SK-N-SH (cell line): Measurements from ENCODE around the gene PELI1. TPM values are rescaled to one million over a fixed set of nuclear protein-coding genes. Genes with fewer than 3 reads are reported as not detected.

Source experiments
- CTCF ChIA-PET: fragments of 300-600, 350-600 bp; formaldehyde crosslinking; extraction: SDS; loops from one replicate; lab custom pipeline; 2021; lab: Yijun Ruan, JAX
- POLR2A ChIA-PET: fragments of 350-600 bp; sonication (Branson Sonifier 250); formaldehyde crosslinking; extraction: SDS; loops from one replicate; lab custom pipeline; 2020; ENCODE audit warnings: antibody characterized with exemption, inconsistent platforms; lab: Yijun Ruan, JAX
- DNase-seq: peaks from one replicate; pipeline ENCODE4 v3.0.0; 2012
- H2AFZ ChIP-seq: fragments of 200-600 bp; sonication (generic); 2 replicates; pipeline ENCODE4 v1.8.1; 2016; ENCODE audit warnings: antibody characterized with exemption, mild to moderate bottlenecking, low read depth
- H3F3A ChIP-seq: fragments of 200-600 bp; sonication (generic); replicated peaks from 2 replicates; pipeline ENCODE3; 2016; ENCODE audit warnings: antibody characterized with exemption, mild to moderate bottlenecking; ENCODE audit not compliant: insufficient read depth
- H3K27ac ChIP-seq, 2 experiments: fragments of 200-500 bp in 1 of 2; fragments of 200-600 bp in 1 of 2; sonication (Bioruptor generic) in 1 of 2; sonication (generic), shearing (Covaris generic) in 1 of 2; 2 replicates each; pipeline versions ENCODE4 v1.5.1 to v1.6.1; 2014 to 2016; ENCODE audit warnings: low read depth in 2 of 2, inconsistent platforms in 1 of 2, low read length in 1 of 2, mild to moderate bottlenecking in 1 of 2, mixed read lengths in 1 of 2
- H3K27me3 ChIP-seq: fragments of 200-600 bp; sonication (generic), shearing (Covaris generic); 2 replicates; pipeline ENCODE4 v1.6.1; 2016; ENCODE audit warnings: mixed run types; ENCODE audit not compliant: insufficient read depth
- H3K36me3 ChIP-seq, 2 experiments: fragments of 200-500 bp in 1 of 2; fragments of 200-600 bp in 1 of 2; sonication (Bioruptor generic) in 1 of 2; sonication (generic) in 1 of 2; replicated peaks in 1 of 2; 2 replicates each; pipeline versions ENCODE3 to v1.5.1; 2014 to 2016; ENCODE audit warnings: low read length in 1 of 2, mild to moderate bottlenecking in 1 of 2; ENCODE audit not compliant: insufficient read depth in 2 of 2, control insufficient read depth in 1 of 2
- H3K4me1 ChIP-seq, 2 experiments: fragments of 200-500 bp in 1 of 2; fragments of 200-600 bp in 1 of 2; sonication (Bioruptor generic) in 1 of 2; sonication (generic), shearing (Covaris generic) in 1 of 2; 2 replicates each; pipeline versions ENCODE4 v1.5.1 to v1.6.1; 2014 to 2016; ENCODE audit warnings: low read depth in 1 of 2, low read length in 1 of 2, mixed run types in 1 of 2; ENCODE audit not compliant: insufficient read depth in 2 of 2, control insufficient read depth in 1 of 2
- H3K4me2 ChIP-seq: fragments of 200-600 bp; sonication (generic), shearing (Covaris generic); 2 replicates; pipeline ENCODE4 v1.6.1; 2017; ENCODE audit warnings: mixed run types
- H3K4me3 ChIP-seq, 2 experiments: fragments of 200-500 bp in 1 of 2; fragments of 200-600 bp in 1 of 2; sonication (Bioruptor generic) in 1 of 2; sonication (generic), shearing (Covaris generic) in 1 of 2; 2 replicates each; pipeline versions ENCODE4 v1.5.1 to v1.8.1; 2014 to 2016; ENCODE audit warnings: low read depth in 2 of 2, inconsistent platforms in 1 of 2, low read length in 1 of 2, mild to moderate bottlenecking in 1 of 2, mixed read lengths in 1 of 2, moderate library complexity in 1 of 2
- H3K79me2 ChIP-seq: fragments of 200-600 bp; sonication (generic); 2 replicates; pipeline ENCODE4 v1.8.1; 2017; ENCODE audit warnings: mild to moderate bottlenecking; ENCODE audit not compliant: insufficient read depth
- H3K9ac ChIP-seq: fragments of 200-600 bp; sonication (generic); 2 replicates; pipeline ENCODE4 v1.6.1; 2017; ENCODE audit warnings: mixed run types
- H3K9me2 ChIP-seq: fragments of 200-600 bp; sonication (generic); 2 replicates; pipeline ENCODE4 v1.6.1; 2017; ENCODE audit warnings: mixed run types
- H3K9me3 ChIP-seq: fragments of 200-600 bp; sonication (generic); 2 replicates; pipeline ENCODE4 v1.6.1; 2017; ENCODE audit warnings: mixed run types, mild to moderate bottlenecking, moderate library complexity
- H4K20me1 ChIP-seq: fragments of 200-600 bp; sonication (generic); 2 replicates; pipeline ENCODE4 v1.6.1; 2017; ENCODE audit warnings: mild to moderate bottlenecking, mixed run types; ENCODE audit not compliant: insufficient read depth
- CTCF ChIP-seq: fragments of 200-600 bp; sonication (generic); IDR thresholded peaks from 2 replicates; pipeline ENCODE4 v1.6.1; 2017; ENCODE audit warnings: antibody characterized with exemption, mild to moderate bottlenecking, moderate library complexity
- EP300 ChIP-seq, 2 experiments: IDR thresholded peaks; 2 replicates each; pipeline versions ENCODE4 v1.4.0 to v1.6.1; 2012; ENCODE audit warnings: borderline replicate concordance in 1 of 2, low read depth in 1 of 2, low read length in 1 of 2
- EZH2phosphoT487 ChIP-seq: fragments of 200-600 bp; sonication (generic); IDR thresholded peaks from 2 replicates; pipeline ENCODE4 v1.6.1; 2017; ENCODE audit warnings: low read depth, mixed run types, mild to moderate bottlenecking, antibody characterized with exemption, moderate library complexity, borderline replicate concordance
- FOXM1 ChIP-seq: IDR thresholded peaks from 2 replicates; pipeline ENCODE4 v1.4.0; 2012; ENCODE audit warnings: low read depth, mild to moderate bottlenecking
- GABPA ChIP-seq: IDR thresholded peaks from 2 replicates; pipeline ENCODE4 v1.4.0; 2012; ENCODE audit warnings: low read depth, mild to moderate bottlenecking
- JUND ChIP-seq: IDR thresholded peaks from 2 replicates; pipeline ENCODE4 v1.4.0; 2012
- NRF1 ChIP-seq: IDR thresholded peaks from 2 replicates; pipeline ENCODE4 v1.6.1; 2012; ENCODE audit warnings: low read depth, mild to moderate bottlenecking, low read length
- POLR2AphosphoS5 ChIP-seq: IDR thresholded peaks from 2 replicates; pipeline ENCODE4 v1.6.1; 2012; ENCODE audit warnings: low read depth, low read length
- RAD21 ChIP-seq: IDR thresholded peaks from 2 replicates; pipeline ENCODE4 v1.6.1; 2012; ENCODE audit warnings: mild to moderate bottlenecking, low read length
- RCOR1 ChIP-seq: fragments of 150-350 bp; IDR thresholded peaks from 2 replicates; pipeline ENCODE4 v1.6.1; 2017; ENCODE audit warnings: antibody characterized with exemption, low read length
- REST ChIP-seq: IDR thresholded peaks from 2 replicates; pipeline ENCODE4 v1.6.1; 2012; ENCODE audit warnings: mild to moderate bottlenecking, low read depth, low read length, moderate library complexity
- RFX5 ChIP-seq: IDR thresholded peaks from 2 replicates; pipeline ENCODE4 v1.6.1; 2012; ENCODE audit warnings: mild to moderate bottlenecking, improper control_type of control experiment, low read length
- RXRA ChIP-seq: IDR thresholded peaks from 2 replicates; pipeline ENCODE4 v1.4.0; 2012; ENCODE audit warnings: low read depth, mild to moderate bottlenecking, borderline replicate concordance
- SIN3A ChIP-seq: IDR thresholded peaks from 2 replicates; pipeline ENCODE4 v1.6.1; 2012; ENCODE audit warnings: low read depth, mild to moderate bottlenecking, low read length, moderate library complexity, borderline replicate concordance
- SMC3 ChIP-seq: IDR thresholded peaks from 2 replicates; pipeline ENCODE4 v1.6.1; 2012; ENCODE audit warnings: low read depth, low read length, improper control_type of control experiment
- USF2 ChIP-seq: fragments of 150-350 bp; IDR thresholded peaks from 2 replicates; pipeline ENCODE4 v1.6.1; 2017; ENCODE audit warnings: antibody characterized with exemption, low read length, low read depth, borderline replicate concordance
- YY1 ChIP-seq: IDR thresholded peaks from 2 replicates; pipeline ENCODE4 v1.4.0; 2012; ENCODE audit warnings: low read depth, mild to moderate bottlenecking
- WGBS: methylation state at CpG from one replicate; pipeline ENCODE4 v1.1.6; 2017; ENCODE audit warnings: low lambda C conversion rate; 5-methylcytosine and 5-hydroxymethylcytosine counted together
- polyA plus RNA-seq, 3 experiments: library from polyadenylated mRNA; depleted of rRNA; stranded (reverse); fragments of >200 nt; gene quantifications; 2 replicates each; pipeline ENCODE4 v1.2.3, GENCODE V29; 2012
- TF ChIP-seq, protein P1 (sequence below): IDR thresholded peaks from 2 replicates; pipeline ENCODE4 v1.4.0; 2012; ENCODE audit warnings: low read depth, borderline replicate concordance
- TF ChIP-seq, protein P2 (sequence below): IDR thresholded peaks from 2 replicates; pipeline ENCODE4 v1.4.0; 2012; ENCODE audit warnings: low read depth, borderline replicate concordance

The PELI1 gene
- polyA plus RNA-seq, 1 of the 3 experiments (the other 2 are of a cell fraction): 4.2 TPM

GRCh38 chr2:64192125-64192479 lies 47.9 kb upstream of the PELI1 start:
- Histone ChIP-seq H2AFZ (no peak overlapping the region), H3K36me3 (no peaks in the 10 kb centered on the region), H3K4me2 (no peak overlapping the region), H3K9me3 (no peaks in the 10 kb centered on the region), H3K4me3 (no peak overlapping the region), H3K27me3 (no peaks in the 10 kb centered on the region), H3K79me2 (no peaks in the 10 kb centered on the region), H3K27ac (no peak overlapping the region), H3F3A (no peaks in the 10 kb centered on the region), H4K20me1 (no peaks in the 10 kb centered on the region), H3K4me1 (peaks cover 0 to 2% of the 10 kb centered on the region in 2 experiments; a peak in 2 of 4 replicates), H3K9ac (no peak overlapping the region), H3K9me2 (no peaks in the 10 kb centered on the region)
- WGBS: 81% methylated on average over 6 of the region's 6 CpGs
- no peak for DNase-seq
- POLR2A ChIA-PET: no interaction called here
- CTCF ChIA-PET: no interaction called here
- TF ChIP-seq POLR2AphosphoS5 (no peak), REST (no peak), EZH2phosphoT487 (no peak), SIN3A (no peak), RCOR1 (no peak), FOXM1 (no peak), NRF1 (no peak), EP300 (IDR thresholded peaks at IDR 0.05; ENCODE audit: borderline replicate concordance in 1 of 2, low read depth in 1 of 2, low read length in 1 of 2) (no peak), GABPA (no peak)
- TF ChIP-seq, protein P1, sequence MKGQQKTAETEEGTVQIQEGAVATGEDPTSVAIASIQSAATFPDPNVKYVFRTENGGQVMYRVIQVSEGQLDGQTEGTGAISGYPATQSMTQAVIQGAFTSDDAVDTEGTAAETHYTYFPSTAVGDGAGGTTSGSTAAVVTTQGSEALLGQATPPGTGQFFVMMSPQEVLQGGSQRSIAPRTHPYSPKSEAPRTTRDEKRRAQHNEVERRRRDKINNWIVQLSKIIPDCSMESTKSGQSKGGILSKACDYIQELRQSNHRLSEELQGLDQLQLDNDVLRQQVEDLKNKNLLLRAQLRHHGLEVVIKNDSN: no peak

- ChIA-PET POLR2A (no interaction called here), CTCF (no interaction called here)
- no peaks in the 10 kb centered on the region for H4K20me1 ChIP-seq
- H2AFZ ChIP-seq: no peak overlapping the region
- no peak for DNase-seq
- H3F3A ChIP-seq: no peaks in the 10 kb centered on the region
- no peak overlapping the region for H3K9ac ChIP-seq
- no peaks in the 10 kb centered on the region for H3K9me3 ChIP-seq
- no peaks in the 10 kb centered on the region; the same call in 1 of the 2 replicates for H3K27me3 ChIP-seq
- H3K36me3 ChIP-seq: no peaks in the 10 kb centered on the region
- no peak for TF ChIP-seq CTCF
- TF ChIP-seq YY1: no peak
- TF ChIP-seq NRF1: no peak
- no peak for TF ChIP-seq RFX5
- TF ChIP-seq USF2: no peak
- no peak for TF ChIP-seq RAD21
- no peak for TF ChIP-seq RXRA
- TF ChIP-seq, protein P2, sequence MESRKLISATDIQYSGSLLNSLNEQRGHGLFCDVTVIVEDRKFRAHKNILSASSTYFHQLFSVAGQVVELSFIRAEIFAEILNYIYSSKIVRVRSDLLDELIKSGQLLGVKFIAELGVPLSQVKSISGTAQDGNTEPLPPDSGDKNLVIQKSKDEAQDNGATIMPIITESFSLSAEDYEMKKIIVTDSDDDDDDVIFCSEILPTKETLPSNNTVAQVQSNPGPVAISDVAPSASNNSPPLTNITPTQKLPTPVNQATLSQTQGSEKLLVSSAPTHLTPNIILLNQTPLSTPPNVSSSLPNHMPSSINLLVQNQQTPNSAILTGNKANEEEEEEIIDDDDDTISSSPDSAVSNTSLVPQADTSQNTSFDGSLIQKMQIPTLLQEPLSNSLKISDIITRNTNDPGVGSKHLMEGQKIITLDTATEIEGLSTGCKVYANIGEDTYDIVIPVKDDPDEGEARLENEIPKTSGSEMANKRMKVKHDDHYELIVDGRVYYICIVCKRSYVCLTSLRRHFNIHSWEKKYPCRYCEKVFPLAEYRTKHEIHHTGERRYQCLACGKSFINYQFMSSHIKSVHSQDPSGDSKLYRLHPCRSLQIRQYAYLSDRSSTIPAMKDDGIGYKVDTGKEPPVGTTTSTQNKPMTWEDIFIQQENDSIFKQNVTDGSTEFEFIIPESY: no peak
- TF ChIP-seq SMC3: no peak
- no peak for TF ChIP-seq JUND
- TF ChIP-seq SIN3A: no peak
- TF ChIP-seq, all 33 proteins: peak for 0
- no peaks in the 10 kb centered on the region for H3K79me2 ChIP-seq
- H3K4me3 ChIP-seq: no peak overlapping the region
- H3K4me2 ChIP-seq: no peak overlapping the region
- no peak overlapping the region for H3K27ac ChIP-seq
- peaks cover 0 to 2% of the 10 kb centered on the region in 2 experiments; a peak in 2 of 4 replicates for H3K4me1 ChIP-seq
- H3K9me2 ChIP-seq: no peaks in the 10 kb centered on the region
Observed at GRCh38 chr2:64189586-64189985, 45.4 kb upstream of the PELI1 start.
